ENCODE results near the gene SND1.

DNA sequence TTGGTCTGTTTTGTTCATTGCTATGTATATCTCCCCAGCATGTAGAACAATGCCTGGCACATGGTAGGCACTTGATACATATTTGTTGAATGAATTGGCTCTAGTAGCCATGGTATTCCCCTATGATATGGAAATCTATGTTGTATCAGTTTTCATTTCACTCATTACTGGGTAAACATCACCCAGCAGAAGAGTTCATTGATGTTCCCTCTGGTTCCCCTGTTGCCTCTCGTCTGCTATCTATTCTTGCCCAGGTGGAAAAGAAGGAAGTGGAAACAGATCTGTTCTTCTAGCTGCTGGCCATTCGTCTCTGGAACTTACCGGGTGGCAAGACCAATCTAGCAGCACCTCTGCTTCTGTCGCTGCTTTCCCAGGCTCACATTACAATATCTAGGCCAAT lies 307.8 kb downstream of the SND1 start:
- TF ChIP-seq CTCF (IDR thresholded peaks at IDR 0.05; ENCODE audit: insufficient read depth, low read length) (no peak), SPI1 (IDR thresholded peaks at IDR 0.05; ENCODE audit: borderline replicate concordance, low read depth) (peak; percentile 62), REST (IDR thresholded peaks at IDR 0.05; ENCODE audit: insufficient replicate concordance, low read depth) (no peak)

Measured in HL-60 (cell line).